Endothelial cell (in vitro differentiated cells): ENCODE data around the gene IFRD1. TPM values are rescaled to one million over a fixed set of nuclear protein-coding genes. Genes with fewer than 3 reads are reported as not detected.

Source experiments
- DNase-seq: peaks from one replicate; pipeline ENCODE4 v3.0.0; 2021; ENCODE audit warnings: low spot score
- H3K27ac Mint-ChIP-seq: one replicate; pipeline ENCODE4 v1.8.0; 2021; ENCODE audit warnings: mixed read lengths, inconsistent platforms; ENCODE audit not compliant: unreplicated experiment
- H3K27me3 Mint-ChIP-seq: one replicate; pipeline ENCODE4 v1.8.0; 2021; ENCODE audit warnings: mild to moderate bottlenecking, moderate library complexity, mixed read lengths, inconsistent platforms; ENCODE audit not compliant: unreplicated experiment
- H3K36me3 Mint-ChIP-seq: one replicate; pipeline ENCODE4 v1.8.0; 2021; ENCODE audit warnings: mild to moderate bottlenecking, low read depth, mixed read lengths, inconsistent platforms; ENCODE audit not compliant: unreplicated experiment
- H3K4me1 Mint-ChIP-seq: one replicate; pipeline ENCODE4 v1.8.0; 2021; ENCODE audit warnings: mild to moderate bottlenecking, mixed read lengths, inconsistent platforms; ENCODE audit not compliant: unreplicated experiment
- H3K4me3 Mint-ChIP-seq: one replicate; pipeline ENCODE4 v1.8.0; 2021; ENCODE audit warnings: mild to moderate bottlenecking, mixed read lengths, inconsistent platforms; ENCODE audit not compliant: unreplicated experiment
- H3K9me3 Mint-ChIP-seq: one replicate; pipeline ENCODE4 v1.8.0; 2021; ENCODE audit warnings: mixed read lengths, inconsistent platforms; ENCODE audit not compliant: unreplicated experiment
- total RNA-seq: library from RNA; stranded (reverse); fragmentation: NEBNext Ultra II Directional; extraction: Animal tissue kit (Norgen Biotek cat#: 25700); gene quantifications from one replicate; pipeline ENCODE4 v1.2.1, GENCODE V29; 2021; ENCODE audit not compliant: unreplicated experiment
- TF ChIP-seq, protein P1 (sequence below): fragments of 200-600 bp; sonication (generic); IDR thresholded peaks from one replicate; pipeline ENCODE4 v1.5.0; 2021; ENCODE audit warnings: antibody characterized with exemption; ENCODE audit not compliant: unreplicated experiment

IFRD1 gene
- total RNA-seq, 1 donor from 2014 or later, result 55.4 TPM

DNA sequence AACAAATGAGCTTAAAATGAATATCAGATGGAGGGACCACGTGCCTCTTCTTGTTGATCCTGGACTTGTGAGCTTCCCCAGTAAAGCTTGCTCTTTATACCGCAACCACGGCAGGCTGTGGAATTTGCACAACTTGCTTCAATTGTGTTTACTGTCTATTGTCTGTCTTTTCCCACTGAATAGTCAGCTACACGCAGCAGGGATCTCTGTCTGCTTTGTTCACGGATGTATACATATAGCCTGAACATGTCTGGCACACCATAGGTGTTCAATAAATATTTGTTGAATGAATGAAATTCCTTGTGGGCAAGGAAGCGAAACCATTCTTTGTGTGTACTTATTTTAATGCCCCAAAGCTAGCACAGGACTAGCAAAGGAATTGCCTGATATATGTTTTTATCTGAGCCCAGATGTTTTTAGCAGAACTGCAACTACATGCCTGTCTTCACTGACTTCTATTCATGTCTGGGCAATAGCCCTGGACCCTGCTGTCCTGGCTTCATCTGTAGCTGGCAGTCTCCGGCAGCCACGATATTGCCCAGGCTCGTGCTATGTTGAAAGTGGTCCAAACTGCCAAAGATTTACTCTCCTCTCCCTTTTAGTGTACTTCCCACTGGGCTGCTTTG is 29.9 kb upstream of the IFRD1 start:
- H3K4me1 Mint-ChIP-seq, result peaks cover 38% of the 10 kb centered on the region
- peaks cover 3% of the 10 kb centered on the region for H3K27me3 Mint-ChIP-seq
- TF ChIP-seq, protein P1, sequence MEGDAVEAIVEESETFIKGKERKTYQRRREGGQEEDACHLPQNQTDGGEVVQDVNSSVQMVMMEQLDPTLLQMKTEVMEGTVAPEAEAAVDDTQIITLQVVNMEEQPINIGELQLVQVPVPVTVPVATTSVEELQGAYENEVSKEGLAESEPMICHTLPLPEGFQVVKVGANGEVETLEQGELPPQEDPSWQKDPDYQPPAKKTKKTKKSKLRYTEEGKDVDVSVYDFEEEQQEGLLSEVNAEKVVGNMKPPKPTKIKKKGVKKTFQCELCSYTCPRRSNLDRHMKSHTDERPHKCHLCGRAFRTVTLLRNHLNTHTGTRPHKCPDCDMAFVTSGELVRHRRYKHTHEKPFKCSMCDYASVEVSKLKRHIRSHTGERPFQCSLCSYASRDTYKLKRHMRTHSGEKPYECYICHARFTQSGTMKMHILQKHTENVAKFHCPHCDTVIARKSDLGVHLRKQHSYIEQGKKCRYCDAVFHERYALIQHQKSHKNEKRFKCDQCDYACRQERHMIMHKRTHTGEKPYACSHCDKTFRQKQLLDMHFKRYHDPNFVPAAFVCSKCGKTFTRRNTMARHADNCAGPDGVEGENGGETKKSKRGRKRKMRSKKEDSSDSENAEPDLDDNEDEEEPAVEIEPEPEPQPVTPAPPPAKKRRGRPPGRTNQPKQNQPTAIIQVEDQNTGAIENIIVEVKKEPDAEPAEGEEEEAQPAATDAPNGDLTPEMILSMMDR, result no peak
- no peaks in the 10 kb centered on the region for H3K36me3 Mint-ChIP-seq
- DNase-seq, result no peak
- H3K27ac Mint-ChIP-seq, result no peak overlapping the region
- peaks cover 4% of the 10 kb centered on the region for H3K9me3 Mint-ChIP-seq
- no peak overlapping the region for H3K4me3 Mint-ChIP-seq

DNA sequence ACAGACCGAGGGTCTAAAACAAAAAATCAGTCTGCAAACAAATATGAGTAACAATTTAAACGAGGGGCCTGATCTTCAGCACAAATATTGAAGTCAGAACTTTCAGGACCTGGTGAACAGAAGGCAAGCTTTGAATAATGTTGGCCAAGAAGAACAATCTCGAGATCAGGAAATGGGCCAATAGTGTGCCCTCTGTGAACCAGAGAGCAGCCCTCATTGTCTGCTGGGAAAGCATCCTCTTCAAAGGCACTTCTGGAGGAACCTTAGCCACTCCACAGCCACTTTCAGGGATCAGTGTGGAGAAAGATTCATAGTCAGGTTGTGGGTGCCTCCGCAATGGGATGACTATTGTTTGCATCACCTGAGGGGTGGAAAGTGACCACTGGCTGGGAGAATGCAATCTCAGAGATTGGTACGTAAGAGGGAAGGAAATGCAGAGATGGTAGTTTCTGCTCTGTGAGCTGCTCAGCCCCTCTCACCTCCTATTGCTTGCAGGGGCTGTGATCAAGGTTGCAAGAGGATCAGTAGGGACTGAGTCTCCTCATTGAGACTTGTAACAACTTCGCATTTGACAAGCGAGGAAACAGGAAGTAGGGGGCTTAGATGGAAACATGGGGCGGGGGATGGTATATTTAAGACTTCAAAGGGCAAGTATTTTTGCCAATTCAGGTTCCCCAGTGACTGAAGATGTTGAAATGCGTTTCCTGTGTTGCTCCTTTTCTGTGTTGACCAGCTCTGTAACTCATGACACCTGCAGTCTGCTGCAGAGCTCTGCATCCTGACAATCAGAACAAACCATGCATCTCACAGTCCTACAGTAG is 28.4 kb upstream of the IFRD1 start:
- no peak overlapping the region for H3K4me3 Mint-ChIP-seq
- H3K9me3 Mint-ChIP-seq, result peaks cover 4% of the 10 kb centered on the region
- DNase-seq, result no peak
- TF ChIP-seq, protein P1, result no peak
- H3K27ac Mint-ChIP-seq, result peak overlapping the region; percentile 74
- no peaks in the 10 kb centered on the region for H3K36me3 Mint-ChIP-seq
- H3K27me3 Mint-ChIP-seq, result peaks cover 3% of the 10 kb centered on the region
- peaks cover 41% of the 10 kb centered on the region for H3K4me1 Mint-ChIP-seq

DNA sequence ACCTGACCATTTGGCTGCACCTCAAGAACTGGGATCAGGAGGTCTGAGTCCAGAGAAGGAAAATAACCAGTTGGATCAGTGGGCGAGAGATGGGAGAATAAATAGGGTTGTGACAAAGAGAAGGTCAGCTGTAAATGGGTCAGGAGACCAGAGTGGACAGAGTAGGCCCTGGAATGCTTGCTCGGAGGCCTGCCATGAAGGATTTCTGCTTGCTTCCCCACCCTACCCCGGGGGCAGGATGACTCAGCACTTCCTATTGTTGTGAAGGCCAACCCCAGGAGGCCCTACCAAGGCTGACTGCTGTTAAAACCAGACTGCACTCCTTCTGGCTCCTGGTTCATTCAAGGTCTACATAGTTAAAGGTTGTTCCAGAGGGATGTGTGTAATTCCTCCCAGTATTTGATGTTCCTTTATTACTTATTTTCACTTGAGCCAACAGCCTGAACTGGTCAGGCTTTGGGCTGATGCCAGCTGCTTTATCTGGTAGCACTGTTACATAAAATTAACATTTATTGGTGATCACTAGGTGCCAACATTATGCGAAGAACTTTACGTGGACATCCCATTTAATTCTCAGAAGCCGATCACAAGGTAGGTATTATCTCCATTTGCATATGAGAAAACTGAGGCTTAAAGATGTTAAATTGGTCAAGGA is 27.3 kb upstream of the IFRD1 start:
- DNase-seq, result peak; percentile 9
- Mint-ChIP-seq H3K27me3 (peaks cover 3% of the 10 kb centered on the region), H3K27ac (peak overlapping the region; percentile 74), H3K9me3 (no peaks in the 10 kb centered on the region), H3K4me1 (peaks cover 41% of the 10 kb centered on the region), H3K36me3 (no peaks in the 10 kb centered on the region), H3K4me3 (no peak overlapping the region)
- TF ChIP-seq, protein P1, result no peak

DNA sequence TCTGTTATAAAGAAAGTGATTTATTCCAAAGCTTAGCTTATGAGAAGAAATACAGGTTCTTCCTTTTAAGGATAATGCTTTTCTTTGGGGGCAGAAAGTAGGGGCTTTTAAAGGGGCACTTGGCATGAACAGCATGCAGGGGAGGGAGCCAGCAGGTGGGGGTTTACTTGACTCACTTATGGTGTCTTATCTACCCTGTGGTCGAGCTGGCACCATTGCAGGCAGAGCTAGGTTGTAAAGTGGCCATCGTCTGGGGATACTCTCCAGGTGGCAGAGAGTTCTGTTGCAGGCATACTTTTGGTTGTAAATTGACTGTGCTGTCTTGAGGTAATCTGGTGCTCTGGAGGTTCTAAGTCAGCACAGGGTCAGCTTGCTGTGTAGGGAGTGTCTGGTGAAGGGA is 26.3 kb upstream of the IFRD1 start:
- peaks cover 3% of the 10 kb centered on the region for H3K27me3 Mint-ChIP-seq
- H3K27ac Mint-ChIP-seq, result no peak overlapping the region
- H3K9me3 Mint-ChIP-seq, result no peaks in the 10 kb centered on the region
- H3K4me3 Mint-ChIP-seq, result no peak overlapping the region
- H3K4me1 Mint-ChIP-seq, result peaks cover 41% of the 10 kb centered on the region
- TF ChIP-seq, protein P1, result no peak
- no peak for DNase-seq
- H3K36me3 Mint-ChIP-seq, result no peaks in the 10 kb centered on the region
